ENCODE measurements around the gene RACGAP1. TPM values are rescaled to one million over a fixed set of nuclear protein-coding genes. Genes with fewer than 3 reads are reported as not detected.
A peak's percentile ranks its signal among the peaks of the same experiment; 100 is the strongest.
"Not testable (repeated sequence)": the region's sequence is repeated elsewhere in the genome, so short reads cannot be mapped to it uniquely, and the experiment has no call there.

Gene RACGAP1
- total and polyA plus RNA-seq, 12 donors, result 1.0 to 17.8 (median 3.9) TPM

GRCh38 chr12:50003595-50003994 is 21.7 kb downstream of the RACGAP1 start:
- WGBS, 2 donors, result 62 to 63% methylated on average over 2 of the region's 2 CpGs
- TF ChIP-seq, protein P1, sequence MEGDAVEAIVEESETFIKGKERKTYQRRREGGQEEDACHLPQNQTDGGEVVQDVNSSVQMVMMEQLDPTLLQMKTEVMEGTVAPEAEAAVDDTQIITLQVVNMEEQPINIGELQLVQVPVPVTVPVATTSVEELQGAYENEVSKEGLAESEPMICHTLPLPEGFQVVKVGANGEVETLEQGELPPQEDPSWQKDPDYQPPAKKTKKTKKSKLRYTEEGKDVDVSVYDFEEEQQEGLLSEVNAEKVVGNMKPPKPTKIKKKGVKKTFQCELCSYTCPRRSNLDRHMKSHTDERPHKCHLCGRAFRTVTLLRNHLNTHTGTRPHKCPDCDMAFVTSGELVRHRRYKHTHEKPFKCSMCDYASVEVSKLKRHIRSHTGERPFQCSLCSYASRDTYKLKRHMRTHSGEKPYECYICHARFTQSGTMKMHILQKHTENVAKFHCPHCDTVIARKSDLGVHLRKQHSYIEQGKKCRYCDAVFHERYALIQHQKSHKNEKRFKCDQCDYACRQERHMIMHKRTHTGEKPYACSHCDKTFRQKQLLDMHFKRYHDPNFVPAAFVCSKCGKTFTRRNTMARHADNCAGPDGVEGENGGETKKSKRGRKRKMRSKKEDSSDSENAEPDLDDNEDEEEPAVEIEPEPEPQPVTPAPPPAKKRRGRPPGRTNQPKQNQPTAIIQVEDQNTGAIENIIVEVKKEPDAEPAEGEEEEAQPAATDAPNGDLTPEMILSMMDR (IDR thresholded peaks at IDR 0.05), result no peak
- H3K36me3 ChIP-seq, result peaks cover 0 to 79% (median 0%) of the 10 kb centered on the region in 9 donors
- no peak overlapping the region for H3K4me3 ChIP-seq
- H3K27me3 ChIP-seq, result no peaks in the 10 kb centered on the region
- H3K4me1 ChIP-seq, result peaks cover 0 to 18% (median 0%) of the 10 kb centered on the region in 9 donors
- intact Hi-C loops (cut with DNase I), result no loop called here
- no peak for DNase-seq
- H3K27ac ChIP-seq, result no peak overlapping the region
- H3K9me3 ChIP-seq, result no peaks in the 10 kb centered on the region
- peak in 3 of 8 donors; percentile 57 to 61 (median 60) for ATAC-seq

DNA sequence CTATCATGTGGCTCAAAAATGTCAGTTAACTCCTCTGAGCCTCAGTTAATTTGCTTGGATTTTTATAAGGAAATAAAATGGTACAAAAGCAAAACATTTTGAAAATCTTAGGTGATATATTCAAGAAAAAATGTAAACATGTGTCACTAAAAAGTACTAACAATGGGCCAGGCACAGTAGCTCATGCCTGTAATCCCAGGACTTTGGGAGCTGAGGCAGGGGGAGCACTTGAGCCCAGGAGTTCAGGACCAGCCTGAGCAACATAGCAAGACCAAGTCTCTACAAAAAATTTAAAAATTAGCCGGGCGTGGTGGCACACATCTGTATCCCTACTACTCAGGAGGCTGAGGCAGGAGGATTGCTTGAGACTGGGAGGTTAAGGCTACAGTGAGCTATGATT is 26.8 kb downstream of the RACGAP1 start:
- no peak for ATAC-seq
- H3K36me3 ChIP-seq, result peaks cover 0 to 95% (median 8%) of the 10 kb centered on the region in 9 donors

GRCh38 chr12:49990273-49990672 is 35.0 kb downstream of the RACGAP1 start:
- intact Hi-C loops (cut with DNase I), result no loop called here
- Histone ChIP-seq H3K27me3 (no peaks in the 10 kb centered on the region), H3K27ac (peak overlapping the region in 1 of 10 donors; percentile 10), H3K9me3 (no peaks in the 10 kb centered on the region), H3K36me3 (peaks cover 0 to 68% (median 8%) of the 10 kb centered on the region in 9 donors), H3K4me3 (no peak overlapping the region), H3K4me1 (peaks cover 0 to 33% (median 0%) of the 10 kb centered on the region in 9 donors)
- TF ChIP-seq, protein P1 (IDR thresholded peaks at IDR 0.05), result no peak
- DNase-seq, result no peak
- ATAC-seq, result no peak
- WGBS, 2 donors, result 92 to 94% methylated on average over 4 of the region's 4 CpGs

More for the DNA sequence above, 26.8 kb downstream of the RACGAP1 start:
- TF ChIP-seq, protein P1 (IDR thresholded peaks at IDR 0.05), result no peak
- intact Hi-C loops (cut with DNase I), result no loop called here
- Histone ChIP-seq H3K27ac (no peak overlapping the region), H3K4me3 (no peak overlapping the region), H3K4me1 (peaks cover 0 to 3% (median 0%) of the 10 kb centered on the region in 9 donors), H3K27me3 (no peaks in the 10 kb centered on the region), H3K9me3 (no peaks in the 10 kb centered on the region)
- DNase-seq, result no peak
- 93 to 96% methylated on average over 2 of the region's 2 CpGs for WGBS, 2 donors

- H3K27me3 ChIP-seq; H3K9me3 ChIP-seq; H3K4me3 ChIP-seq; ATAC-seq; intact Hi-C loops (cut with DNase I); DNase-seq; H3K27ac ChIP-seq: not testable (repeated sequence)
- 72 to 74% methylated on average over 2 of the region's 2 CpGs for WGBS, 2 donors
- Histone ChIP-seq H3K36me3 (peaks cover 0 to 59% (median 8%) of the 10 kb centered on the region in 9 donors), H3K4me1 (peaks cover 0 to 39% (median 1%) of the 10 kb centered on the region in 9 donors)
Observed at GRCh38 chr12:49989400-49989799, 35.9 kb downstream of the RACGAP1 start.

GRCh38 chr12:49987625-49988303 is 37.5 kb downstream of the RACGAP1 start:
- TF ChIP-seq, protein P1 (IDR thresholded peaks at IDR 0.05), result no peak
- peaks cover 0 to 43% (median 0%) of the 10 kb centered on the region in 9 donors for H3K36me3 ChIP-seq
- intact Hi-C loops (cut with DNase I), result no loop called here
- H3K4me1 ChIP-seq, result peaks cover 0 to 55% (median 11%) of the 10 kb centered on the region in 9 donors
- no peaks in the 10 kb centered on the region for H3K9me3 ChIP-seq
- ATAC-seq, result no peak
- no peak for DNase-seq
- H3K4me3 ChIP-seq, result no peak overlapping the region
- no peaks in the 10 kb centered on the region for H3K27me3 ChIP-seq
- WGBS, 2 donors, result 76 to 81% methylated on average over 4 of the region's 4 CpGs
- no peak overlapping the region for H3K27ac ChIP-seq

DNA sequence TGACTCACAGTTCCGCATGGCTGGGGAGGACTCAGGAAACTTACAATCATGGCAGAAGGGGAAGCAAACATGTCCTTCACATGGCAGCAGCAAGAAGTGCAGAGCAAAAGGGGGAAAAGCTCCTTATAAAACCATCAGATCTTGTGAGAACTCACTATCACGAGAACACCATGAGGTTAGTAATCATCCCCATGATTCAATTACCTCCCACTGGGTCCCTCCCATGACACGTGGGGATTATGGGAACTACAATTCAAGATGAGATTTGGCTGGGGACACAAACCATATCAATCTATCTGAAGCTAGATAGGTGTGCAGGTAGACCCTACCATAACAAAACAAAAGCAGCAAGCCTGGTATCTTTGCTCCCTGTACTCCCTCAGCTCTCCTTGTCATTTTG is 38.8 kb downstream of the RACGAP1 start:
- Histone ChIP-seq H3K4me1 (peaks cover 0 to 64% (median 11%) of the 10 kb centered on the region in 9 donors), H3K36me3 (peaks cover 0 to 30% (median 0%) of the 10 kb centered on the region in 9 donors)
- 93 to 96% methylated on average over 3 of the region's 3 CpGs for WGBS, 2 donors
- H3K27me3 ChIP-seq; DNase-seq; H3K4me3 ChIP-seq; ATAC-seq; H3K27ac ChIP-seq; H3K9me3 ChIP-seq; intact Hi-C loops (cut with DNase I): not testable (repeated sequence)
